ENCODE results near the gene BLMH. TPM values are rescaled to one million over a fixed set of nuclear protein-coding genes. Genes with fewer than 3 reads are reported as not detected.

BLMH gene
- polyA plus RNA-seq, 1 experiment: 10.7 TPM

- no peaks in the 10 kb centered on the region for H3K27me3 ChIP-seq (ENCODE audit: control insufficient read depth, insufficient read depth, low read length)
- TF ChIP-seq CTCF (IDR thresholded peaks at IDR 0.05; ENCODE audit: insufficient read depth, low read depth, low read length): no peak
- H3K36me3 ChIP-seq (ENCODE audit: control insufficient read depth, insufficient read depth, low read length): peaks cover 11% of the 10 kb centered on the region
- H3K4me3 ChIP-seq (ENCODE audit: low read depth, low read length): no peak overlapping the region
- POLR2A ChIA-PET: no interaction called here
- no peak for DNase-seq (ENCODE audit: low read depth)
- CTCF ChIA-PET: no interaction called here
These were observed 16.9 kb downstream of the BLMH start for GRCh38 chr17:30274887-30275286.

GRCh38 chr17:30273373-30273772 is 18.4 kb downstream of the BLMH start:
- no peak overlapping the region for H3K4me3 ChIP-seq (ENCODE audit: low read depth, low read length)
- no peaks in the 10 kb centered on the region for H3K27me3 ChIP-seq (ENCODE audit: control insufficient read depth, insufficient read depth, low read length)
- no peak for DNase-seq (ENCODE audit: low read depth)
- no peak for TF ChIP-seq CTCF (IDR thresholded peaks at IDR 0.05; ENCODE audit: insufficient read depth, low read depth, low read length)
- ChIA-PET POLR2A (no interaction called here), CTCF (interaction anchor here (1.3 to 1.7 kb wide), 2 partner anchors 148 to 169 kb away, joined by 4 to 6 read pairs; no protein-coding TSS in a partner anchor)
- H3K36me3 ChIP-seq (ENCODE audit: control insufficient read depth, insufficient read depth, low read length): peaks cover 11% of the 10 kb centered on the region

- Histone ChIP-seq H3K36me3 (ENCODE audit: control insufficient read depth, insufficient read depth, low read length) (peaks cover 14% of the 10 kb centered on the region), H3K27me3 (ENCODE audit: control insufficient read depth, insufficient read depth, low read length) (no peaks in the 10 kb centered on the region), H3K4me3 (ENCODE audit: low read depth, low read length) (no peak overlapping the region)
- ChIA-PET POLR2A (no interaction called here), CTCF (interaction anchor here (0.6 to 1.5 kb wide), 4 partner anchors 145 to 697 kb away, joined by 3 to 5 read pairs (median 3); no protein-coding TSS in a partner anchor)
- no peak for TF ChIP-seq CTCF (IDR thresholded peaks at IDR 0.05; ENCODE audit: insufficient read depth, low read depth, low read length)
- DNase-seq (ENCODE audit: low read depth): no peak
These were observed 20.6 kb downstream of the BLMH start for GRCh38 chr17:30271102-30271501.

- CTCF ChIA-PET: interaction anchor here (1.3 kb wide), 1 partner anchor 9 kb away, joined by 3 read pairs; no protein-coding TSS in a partner anchor
- H3K36me3 ChIP-seq (ENCODE audit: control insufficient read depth, insufficient read depth, low read length): peaks cover 10% of the 10 kb centered on the region
- no peak overlapping the region for H3K4me3 ChIP-seq (ENCODE audit: low read depth, low read length)
- POLR2A ChIA-PET: interaction anchor here (0.6 kb wide), 1 partner anchor 64 kb away, joined by 3 read pairs; no protein-coding TSS in a partner anchor
- DNase-seq (ENCODE audit: low read depth): no peak
- no peak for TF ChIP-seq CTCF (IDR thresholded peaks at IDR 0.05; ENCODE audit: insufficient read depth, low read depth, low read length)
- no peaks in the 10 kb centered on the region for H3K27me3 ChIP-seq (ENCODE audit: control insufficient read depth, insufficient read depth, low read length)
These were observed 24.1 kb downstream of the BLMH start for GRCh38 chr17:30267625-30268024.

- Histone ChIP-seq H3K27me3 (ENCODE audit: control insufficient read depth, insufficient read depth, low read length) (no peaks in the 10 kb centered on the region), H3K4me3 (ENCODE audit: low read depth, low read length) (no peak overlapping the region), H3K36me3 (ENCODE audit: control insufficient read depth, insufficient read depth, low read length) (peaks cover 4% of the 10 kb centered on the region)
- ChIA-PET POLR2A (no interaction called here), CTCF (no interaction called here)
- TF ChIP-seq CTCF (IDR thresholded peaks at IDR 0.05; ENCODE audit: insufficient read depth, low read depth, low read length): no peak
- no peak for DNase-seq (ENCODE audit: low read depth)
These were observed 28.0 kb downstream of the BLMH start for GRCh38 chr17:30263552-30264333.
